Measurements from ENCODE around the gene TOP3B. TPM values are rescaled to one million over a fixed set of nuclear protein-coding genes. Genes with fewer than 3 reads are reported as not detected.

The TOP3B gene
- total RNA-seq, 2 experiments from 2014 or later = 82.6 to 98.7 TPM

- Histone ChIP-seq H4K20me1 (ENCODE audit: insufficient read depth, low read length) (no peaks in the 10 kb centered on the region), H3K4me1 (ENCODE audit: insufficient read depth, low read length, poor library complexity, severe bottlenecking) (peaks cover 94% of the 10 kb centered on the region), H3K9me2 (ENCODE audit: insufficient read depth, low read length) (no peaks in the 10 kb centered on the region), H3K4me2 (ENCODE audit: low read length) (peak overlapping the region; percentile 98), H3K36me3 (ENCODE audit: insufficient read depth, low read length) (peaks cover 46% of the 10 kb centered on the region), H2AFZ (ENCODE audit: low read length) (no peak overlapping the region; the same call in 1 of the 2 replicates), H3K79me2 (ENCODE audit: insufficient read depth, low read depth, low read length) (peaks cover 37% of the 10 kb centered on the region), H3K9me3 (ENCODE audit: low read length) (no peaks in the 10 kb centered on the region), H3K27ac (ENCODE audit: low read depth, low read length, poor library complexity, severe bottlenecking) (peak overlapping the region; percentile 93), H3K4me3 (ENCODE audit: low read depth, low read length, poor library complexity, severe bottlenecking) (peak overlapping the region; percentile 71)
- TSS peak; percentile 92 for BruUV-seq (replicated peaks)
- intact Hi-C loops (cut with micrococcal nuclease; ENCODE audit: unreplicated experiment) = loop anchor here (1.0 to 5.0 kb wide), 4 partner anchors 32 to 171 kb away; partner anchors contain the start of gene TOP3B
- DNase-seq (ENCODE audit: low spot score) = peak; percentile 85
- CTCF ChIA-PET (ENCODE audit: unreplicated experiment) = no interaction called here
- TF ChIP-seq CTCF (conservative IDR thresholded peaks at IDR 0.05; ENCODE audit: low read length) (no peak), EZH2phosphoT487 (IDR thresholded peaks at IDR 0.05; ENCODE audit: borderline replicate concordance, low read depth, low read length) (no peak)
- POLR2A ChIA-PET = interaction anchor here (0.5 to 10.0 kb wide), 6 partner anchors 12 to 182 kb away, joined by 3 to 262 read pairs (median 4); no protein-coding TSS in a partner anchor
Measured at GRCh38 chr22:22026157-22026831, 43.7 kb upstream of the TOP3B start.

GRCh38 chr22:22025320-22026156 lies 43.0 kb upstream of the TOP3B start:
- peaks cover 52% of the 10 kb centered on the region for H3K36me3 ChIP-seq (ENCODE audit: insufficient read depth, low read length)
- H4K20me1 ChIP-seq (ENCODE audit: insufficient read depth, low read length) = no peaks in the 10 kb centered on the region
- ChIA-PET CTCF (ENCODE audit: unreplicated experiment) (no interaction called here), POLR2A (interaction anchor here (0.5 kb wide), 1 partner anchor 11 kb away, joined by 3 read pairs; no protein-coding TSS in a partner anchor)
- H2AFZ ChIP-seq (ENCODE audit: low read length) = 0 out of 2 replicates have a peak overlapping the region, but pooled peaks have one; percentile 8
- peaks cover 37% of the 10 kb centered on the region for H3K79me2 ChIP-seq (ENCODE audit: insufficient read depth, low read depth, low read length)
- H3K4me3 ChIP-seq (ENCODE audit: low read depth, low read length, poor library complexity, severe bottlenecking) = peak overlapping the region; percentile 71
- no peaks in the 10 kb centered on the region for H3K9me3 ChIP-seq (ENCODE audit: low read length)
- H3K4me1 ChIP-seq (ENCODE audit: insufficient read depth, low read length, poor library complexity, severe bottlenecking) = peaks cover 88% of the 10 kb centered on the region
- peak; percentile 88 for DNase-seq (ENCODE audit: low spot score)
- H3K27ac ChIP-seq (ENCODE audit: low read depth, low read length, poor library complexity, severe bottlenecking) = peak overlapping the region; percentile 93
- no TSS peak for BruUV-seq (replicated peaks)
- intact Hi-C loops (cut with micrococcal nuclease; ENCODE audit: unreplicated experiment) = loop anchor here (1.0 to 5.0 kb wide), 5 partner anchors 33 to 172 kb away; partner anchors contain the start of gene TOP3B
- H3K4me2 ChIP-seq (ENCODE audit: low read length) = peak overlapping the region; percentile 98
- H3K9me2 ChIP-seq (ENCODE audit: insufficient read depth, low read length) = no peaks in the 10 kb centered on the region
- TF ChIP-seq EZH2phosphoT487 (IDR thresholded peaks at IDR 0.05; ENCODE audit: borderline replicate concordance, low read depth, low read length) (no peak), CTCF (conservative IDR thresholded peaks at IDR 0.05; ENCODE audit: low read length) (no peak)
